ENCODE results near the gene AIFM3. TPM values are rescaled to one million over a fixed set of nuclear protein-coding genes. Genes with fewer than 3 reads are reported as not detected.

The AIFM3 gene
- total and polyA plus RNA-seq, 2 of the 13 experiments (the other 11 are each of a cell fraction or from before 2014, with no cell fraction given): 9.0 to 15.3 TPM

GRCh38 chr22:20953668-20954500, 13.2 kb upstream of the AIFM3 start (continued):
- no peak for TF ChIP-seq ZNF605 (CRISPR knock-in tag; IDR thresholded peaks at IDR 0.05)
- TF ChIP-seq ZNF276 (CRISPR knock-in tag; IDR thresholded peaks at IDR 0.05; ENCODE audit: low read depth): no peak
- no peak for TF ChIP-seq ZNF124 (CRISPR knock-in tag; IDR thresholded peaks at IDR 0.05)
- no peak for TF ChIP-seq ZNF773 (CRISPR knock-in tag; IDR thresholded peaks at IDR 0.05; ENCODE audit: borderline replicate concordance)
- no peak for TF ChIP-seq ZKSCAN8 (CRISPR knock-in tag; IDR thresholded peaks at IDR 0.05; ENCODE audit: borderline replicate concordance)
- TF ChIP-seq ZNF839 (CRISPR knock-in tag; IDR thresholded peaks at IDR 0.05; ENCODE audit: borderline replicate concordance): no peak
- no peak for TF ChIP-seq MIER3 (CRISPR knock-in tag; IDR thresholded peaks at IDR 0.05; ENCODE audit: borderline replicate concordance)
- no peak for TF ChIP-seq ZNF260 (CRISPR knock-in tag; IDR thresholded peaks at IDR 0.05; ENCODE audit: borderline replicate concordance, low read depth)
- no peak for TF ChIP-seq DMTF1 (CRISPR knock-in tag; IDR thresholded peaks at IDR 0.05)
- no peak for TF ChIP-seq KLF6 (CRISPR knock-in tag; IDR thresholded peaks at IDR 0.05)
- peak; percentile 73; the same call in 1 of the 2 replicates for TF ChIP-seq ZNF614 (CRISPR knock-in tag; IDR thresholded peaks at IDR 0.05; ENCODE audit: borderline replicate concordance)
- no peak for TF ChIP-seq ZNF441 (CRISPR knock-in tag; IDR thresholded peaks at IDR 0.05; ENCODE audit: borderline replicate concordance)
- TF ChIP-seq ZZZ3 (CRISPR knock-in tag; IDR thresholded peaks at IDR 0.05; ENCODE audit: borderline replicate concordance): no peak
- no peak for TF ChIP-seq NPAS2 (CRISPR knock-in tag; IDR thresholded peaks at IDR 0.05; ENCODE audit: borderline replicate concordance)
- TF ChIP-seq DNMT3B (CRISPR knock-in tag; conservative IDR thresholded peaks at IDR 0.05): 0 out of 2 replicates have a peak, but pooled peaks have one; percentile 73
- TF ChIP-seq ZNF709 (CRISPR knock-in tag; IDR thresholded peaks at IDR 0.05): no peak
- TF ChIP-seq HINFP (CRISPR knock-in tag; IDR thresholded peaks at IDR 0.05; ENCODE audit: low read depth): no peak
- no peak for TF ChIP-seq ZFP82 (CRISPR knock-in tag; IDR thresholded peaks at IDR 0.05; ENCODE audit: borderline replicate concordance)
- TF ChIP-seq AFF4 (CRISPR knock-in tag; IDR thresholded peaks at IDR 0.05): no peak
- TF ChIP-seq RXRA (CRISPR knock-in tag; IDR thresholded peaks at IDR 0.05): no peak
